Body of pancreas (tissue), 4 donors: ENCODE measurements around the gene PRG2.

Experiments
- CTCF ChIP-seq, 7 experiments: fragments of 450-650 bp in 4 of 7; fragments of 200-600 bp in 3 of 7; sonication (generic) in 3 of 7; IDR thresholded peaks; one replicate each; pipeline ENCODE4 v1.5.1; 2016 to 2019; ENCODE audit warnings: antibody characterized with exemption in 7 of 7
- POLR2A ChIP-seq, 3 donors: fragments of 450-650 bp; IDR thresholded peaks; one replicate each; pipeline ENCODE4 v1.6.1; 2016; ENCODE audit warnings: antibody characterized with exemption in 3 of 3, mild to moderate bottlenecking in 2 of 3

GRCh38 chr11:57434640-57435546 lies 44.4 kb upstream of the PRG2 start:
- no peak for TF ChIP-seq CTCF (IDR thresholded peaks at IDR 0.05)
- TF ChIP-seq POLR2A (IDR thresholded peaks at IDR 0.05): no peak
